ENCODE measurements around the gene TFB1M. TPM values are rescaled to one million over a fixed set of nuclear protein-coding genes. Genes with fewer than 3 reads are reported as not detected.

TFB1M gene
- total and polyA plus RNA-seq, 4 experiments from 2014 or later = 12.6 to 45.7 (median 29.1) TPM

DNA sequence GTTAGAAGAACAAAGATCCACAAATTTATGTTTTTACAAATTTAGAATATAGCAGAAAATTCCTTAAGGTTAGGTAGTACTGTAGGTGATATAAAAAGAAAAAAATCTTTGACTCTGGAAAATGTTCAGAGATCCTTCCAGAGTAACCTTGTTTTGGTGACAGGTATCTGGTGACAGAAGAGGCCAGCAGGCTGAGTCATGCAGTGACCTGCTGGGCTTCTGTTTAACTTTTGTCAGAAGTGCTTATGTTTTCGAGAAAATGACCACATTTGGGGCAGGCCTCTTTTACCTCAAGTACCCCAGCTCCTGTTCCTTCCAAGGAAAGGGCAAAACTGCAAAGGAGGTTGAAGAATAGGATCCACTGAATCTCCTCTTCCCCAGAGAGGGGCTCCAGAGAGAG, 60.9 kb downstream of the TFB1M start:
- Histone ChIP-seq H3K9me3 (ENCODE audit: control insufficient read depth in 1 of 2, low read length in 2 of 2) (no peaks in the 10 kb centered on the region), H3K27me3 (ENCODE audit: insufficient read depth, low read length) (no peaks in the 10 kb centered on the region), H3K27ac (ENCODE audit: low read depth, low read length) (no peak overlapping the region), H3K4me1 (ENCODE audit: insufficient read depth, low read length) (no peaks in the 10 kb centered on the region), H3K36me3 (ENCODE audit: insufficient read depth, low read length) (peaks cover 7% of the 10 kb centered on the region), H3K4me3 (ENCODE audit: low read length in 2 of 2) (no peak overlapping the region)
- Mint-ChIP-seq H3K4me1 (peaks cover 0 to 1% (median 0%) of the 10 kb centered on the region in 4 donors), H3K9me3 (no peaks in the 10 kb centered on the region), H3K27me3 (no peaks in the 10 kb centered on the region), H3K27ac (peak overlapping the region in 5 of 7 donors; percentile 35 to 78 (median 52)), H3K36me3 (peaks cover 41 to 64% of the 10 kb centered on the region in 2 donors), H3K4me3 (no peak overlapping the region)
- ChIA-PET CTCF (ENCODE audit: partially characterized antibody) (interaction anchor here (1.1 kb wide), 1 partner anchor 76 kb away, joined by 4 read pairs; no protein-coding TSS in a partner anchor), POLR2A (ENCODE audit: partially characterized antibody) (no interaction called here)
- DNase-seq = no peak
- intact Hi-C loops (cut with micrococcal nuclease) = no loop called here

DNA sequence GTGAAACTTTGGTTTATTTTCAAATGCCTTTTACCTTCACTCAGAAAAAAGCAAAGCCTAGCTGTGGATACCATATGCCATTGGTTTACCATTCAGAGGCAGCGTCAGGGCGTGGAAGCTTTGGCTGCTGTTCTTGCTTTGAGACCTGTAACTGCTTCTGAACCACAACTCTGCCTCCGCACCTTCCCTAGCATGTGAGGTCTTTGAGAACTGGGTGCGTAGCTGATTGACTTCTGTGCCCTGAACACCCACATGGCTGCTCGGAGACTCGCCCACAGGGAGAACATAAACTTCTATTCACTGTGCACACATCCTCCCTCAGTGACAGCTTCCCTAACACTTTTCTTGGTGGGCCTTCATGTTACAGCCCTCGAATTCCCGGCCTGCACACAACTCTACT, 61.7 kb downstream of the TFB1M start:
- CTCF ChIA-PET (ENCODE audit: partially characterized antibody) = interaction anchor here (1.1 kb wide), 1 partner anchor 75 kb away, joined by 4 read pairs; no protein-coding TSS in a partner anchor
- peaks cover 7% of the 10 kb centered on the region for H3K36me3 ChIP-seq (ENCODE audit: insufficient read depth, low read length)
- Mint-ChIP-seq H3K4me3 (no peak overlapping the region), H3K36me3 (peaks cover 36 to 56% of the 10 kb centered on the region in 2 donors), H3K27me3 (no peaks in the 10 kb centered on the region), H3K9me3 (no peaks in the 10 kb centered on the region), H3K27ac (peak overlapping the region in 5 of 7 donors; percentile 3 to 57 (median 10)), H3K4me1 (peaks cover 0 to 3% (median 0%) of the 10 kb centered on the region in 4 donors)
- no peaks in the 10 kb centered on the region for H3K27me3 ChIP-seq (ENCODE audit: insufficient read depth, low read length)
- no peak overlapping the region for H3K27ac ChIP-seq (ENCODE audit: low read depth, low read length)
- POLR2A ChIA-PET (ENCODE audit: partially characterized antibody) = no interaction called here
- intact Hi-C loops (cut with micrococcal nuclease) = no loop called here
- no peak for DNase-seq
- no peak overlapping the region for H3K4me3 ChIP-seq (ENCODE audit: low read length in 2 of 2)
- no peaks in the 10 kb centered on the region for H3K9me3 ChIP-seq (ENCODE audit: control insufficient read depth in 1 of 2, low read length in 2 of 2)
- no peaks in the 10 kb centered on the region for H3K4me1 ChIP-seq (ENCODE audit: insufficient read depth, low read length)

DNA sequence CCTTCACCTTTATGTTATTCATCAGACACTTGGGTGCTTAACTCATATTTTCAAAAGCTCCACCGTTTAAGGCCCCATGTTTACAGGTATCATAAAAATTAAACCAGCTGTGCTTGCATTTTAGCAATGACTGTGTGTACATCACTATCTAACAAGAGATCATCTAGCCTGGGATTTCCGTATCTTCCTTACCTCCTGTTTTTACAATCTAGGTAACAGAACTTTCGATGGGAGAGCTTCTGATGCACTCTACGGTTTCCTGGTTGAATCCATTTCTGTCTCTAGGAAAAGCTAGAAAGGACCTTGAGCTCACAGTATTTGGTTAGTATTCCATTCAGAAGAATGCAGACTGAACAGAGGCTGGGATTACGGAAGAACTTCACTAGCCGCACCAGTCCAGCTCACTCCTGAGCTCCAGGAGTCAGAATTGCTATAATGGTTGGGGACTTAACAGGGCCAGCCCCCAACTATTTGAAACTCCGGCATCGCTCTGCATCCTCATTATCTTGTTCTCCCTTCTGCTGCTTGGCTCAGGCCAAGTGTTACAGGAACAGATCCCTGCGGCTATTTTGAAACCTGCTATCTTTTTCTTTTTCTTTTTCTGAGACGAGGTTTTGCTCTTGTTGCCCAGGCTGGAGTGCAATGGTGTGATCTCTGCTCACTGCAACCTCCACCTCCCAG, 63.4 kb downstream of the TFB1M start:
- H3K4me1 ChIP-seq (ENCODE audit: insufficient read depth, low read length) = no peaks in the 10 kb centered on the region
- H3K4me1 Mint-ChIP-seq = peaks cover 0 to 3% (median 0%) of the 10 kb centered on the region in 4 donors
- H3K27ac ChIP-seq (ENCODE audit: low read depth, low read length) = no peak overlapping the region
- ChIA-PET POLR2A (ENCODE audit: partially characterized antibody) (no interaction called here), CTCF (ENCODE audit: partially characterized antibody) (interaction anchor here (0.5 to 3.1 kb wide), 5 partner anchors 11 to 322 kb away, joined by 3 to 23 read pairs (median 5); no protein-coding TSS in a partner anchor)
- no peaks in the 10 kb centered on the region for H3K27me3 Mint-ChIP-seq
- H3K36me3 Mint-ChIP-seq = peaks cover 28 to 40% of the 10 kb centered on the region in 2 donors
- H3K4me3 ChIP-seq (ENCODE audit: low read length in 2 of 2) = no peak overlapping the region
- peaks cover 7% of the 10 kb centered on the region for H3K36me3 ChIP-seq (ENCODE audit: insufficient read depth, low read length)
- no peak for DNase-seq
- H3K9me3 Mint-ChIP-seq = no peaks in the 10 kb centered on the region
- no peak overlapping the region for H3K4me3 Mint-ChIP-seq
- H3K27ac Mint-ChIP-seq = peak overlapping the region in 2 of 7 donors; percentile 38 to 71
- intact Hi-C loops (cut with micrococcal nuclease) = no loop called here
- H3K27me3 ChIP-seq (ENCODE audit: insufficient read depth, low read length) = no peaks in the 10 kb centered on the region
- no peaks in the 10 kb centered on the region for H3K9me3 ChIP-seq (ENCODE audit: control insufficient read depth in 1 of 2, low read length in 2 of 2)

DNA sequence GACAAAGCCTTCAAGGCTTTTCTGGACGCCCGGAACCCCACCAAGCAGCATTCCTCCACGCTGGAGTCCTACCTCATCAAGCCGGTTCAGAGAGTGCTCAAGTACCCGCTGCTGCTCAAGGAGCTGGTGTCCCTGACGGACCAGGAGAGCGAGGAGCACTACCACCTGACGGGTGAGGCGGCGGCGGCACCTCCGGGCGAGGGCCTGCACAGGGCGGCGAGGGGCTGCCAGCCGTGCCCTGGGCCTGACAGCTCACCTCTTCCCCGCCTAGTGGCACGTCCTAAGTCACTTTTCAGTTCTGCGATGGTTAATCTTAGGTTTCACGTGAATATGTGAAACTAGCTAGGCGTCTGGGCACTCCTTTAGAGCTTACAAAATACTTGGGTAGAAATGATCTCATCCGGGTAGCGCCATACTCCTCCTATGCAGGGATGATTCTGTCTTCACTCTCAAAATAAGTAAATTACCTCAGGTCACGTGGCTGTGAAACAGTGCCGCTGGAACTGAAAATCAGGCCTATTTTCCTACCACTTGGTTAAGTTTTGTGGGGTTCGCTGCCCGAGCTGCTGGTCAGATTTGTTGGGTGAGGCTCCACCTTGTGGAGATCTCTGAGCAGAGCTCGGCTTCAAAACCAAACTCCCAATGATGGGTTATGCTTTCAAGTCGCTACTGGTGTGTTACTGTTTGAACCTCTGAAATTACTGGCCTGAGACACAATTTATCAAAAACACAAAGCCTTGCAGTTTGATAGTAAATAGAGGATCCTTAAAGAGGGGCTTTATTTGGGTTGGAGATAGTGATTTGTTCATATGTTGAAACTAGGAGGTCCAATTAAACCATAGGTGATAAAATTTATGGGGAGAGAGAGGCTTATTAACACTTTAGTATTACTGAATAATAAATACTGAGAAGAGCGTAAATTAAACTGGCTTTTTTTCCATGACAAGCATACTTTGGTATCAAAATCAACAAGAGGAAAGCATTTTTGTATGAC, 66.0 kb downstream of the TFB1M start:
- POLR2A ChIA-PET (ENCODE audit: partially characterized antibody) = interaction anchor here (1.5 kb wide), 1 partner anchor 71 kb away, joined by 5 read pairs; no protein-coding TSS in a partner anchor
- Mint-ChIP-seq H3K4me1 (peaks cover 0 to 3% (median 0%) of the 10 kb centered on the region in 4 donors), H3K27me3 (no peaks in the 10 kb centered on the region), H3K27ac (peak overlapping the region in 3 of 7 donors; percentile 18 to 58 (median 42)), H3K9me3 (no peaks in the 10 kb centered on the region), H3K36me3 (peaks cover 10 to 17% of the 10 kb centered on the region in 2 donors), H3K4me3 (no peak overlapping the region)
- Histone ChIP-seq H3K27ac (ENCODE audit: low read depth, low read length) (no peak overlapping the region), H3K9me3 (ENCODE audit: control insufficient read depth in 1 of 2, low read length in 2 of 2) (no peaks in the 10 kb centered on the region), H3K4me1 (ENCODE audit: insufficient read depth, low read length) (no peaks in the 10 kb centered on the region), H3K36me3 (ENCODE audit: insufficient read depth, low read length) (no peaks in the 10 kb centered on the region), H3K27me3 (ENCODE audit: insufficient read depth, low read length) (no peaks in the 10 kb centered on the region), H3K4me3 (ENCODE audit: low read length in 2 of 2) (no peak overlapping the region)
- CTCF ChIA-PET (ENCODE audit: partially characterized antibody) = interaction anchor here (0.9 to 3.0 kb wide), 10 partner anchors 9 to 324 kb away, joined by 3 to 46 read pairs (median 4); no protein-coding TSS in a partner anchor
- intact Hi-C loops (cut with micrococcal nuclease) = loop anchor here (1.0 kb wide), 1 partner anchor 71 kb away; no protein-coding TSS in a partner anchor
- peak in 2 of 5 donors; percentile 2 to 3 for DNase-seq

DNA sequence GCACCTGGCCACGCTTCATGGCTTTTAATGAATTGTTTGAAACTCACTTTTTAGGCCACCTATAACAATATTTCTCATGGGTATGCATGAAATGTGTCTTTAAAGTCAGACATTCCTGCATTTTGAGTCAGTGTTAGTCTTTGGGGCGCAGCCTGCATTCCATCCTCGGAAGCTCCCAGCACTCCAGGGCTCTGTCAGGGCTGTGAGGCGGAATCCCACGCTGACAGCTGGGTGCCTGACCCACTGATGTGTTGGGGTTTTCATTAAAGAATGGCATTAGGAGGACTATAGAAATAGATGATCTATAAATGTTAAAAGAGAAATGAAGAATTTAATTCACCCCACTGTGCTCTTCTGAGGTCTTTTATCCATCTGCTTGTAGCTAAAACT, 66.7 kb downstream of the TFB1M start:
- Histone ChIP-seq H3K36me3 (ENCODE audit: insufficient read depth, low read length) (no peaks in the 10 kb centered on the region), H3K27me3 (ENCODE audit: insufficient read depth, low read length) (no peaks in the 10 kb centered on the region), H3K4me3 (ENCODE audit: low read length in 2 of 2) (no peak overlapping the region), H3K4me1 (ENCODE audit: insufficient read depth, low read length) (no peaks in the 10 kb centered on the region), H3K9me3 (ENCODE audit: control insufficient read depth in 1 of 2, low read length in 2 of 2) (no peaks in the 10 kb centered on the region), H3K27ac (ENCODE audit: low read depth, low read length) (no peak overlapping the region)
- intact Hi-C loops (cut with micrococcal nuclease) = loop anchor here (1.0 kb wide), 1 partner anchor 70 kb away; no protein-coding TSS in a partner anchor
- ChIA-PET CTCF (ENCODE audit: partially characterized antibody) (interaction anchor here (0.9 to 3.0 kb wide), 9 partner anchors 8 to 323 kb away, joined by 3 to 46 read pairs (median 4); no protein-coding TSS in a partner anchor), POLR2A (ENCODE audit: partially characterized antibody) (interaction anchor here (1.5 kb wide), 1 partner anchor 70 kb away, joined by 5 read pairs; no protein-coding TSS in a partner anchor)
- H3K36me3 Mint-ChIP-seq = peaks cover 8 to 10% of the 10 kb centered on the region in 2 donors
- no peaks in the 10 kb centered on the region for H3K9me3 Mint-ChIP-seq
- no peak overlapping the region for H3K4me3 Mint-ChIP-seq
- H3K27me3 Mint-ChIP-seq = no peaks in the 10 kb centered on the region
- H3K27ac Mint-ChIP-seq = no peak overlapping the region
- peaks cover 0 to 3% (median 0%) of the 10 kb centered on the region in 4 donors for H3K4me1 Mint-ChIP-seq
- DNase-seq = no peak

DNA sequence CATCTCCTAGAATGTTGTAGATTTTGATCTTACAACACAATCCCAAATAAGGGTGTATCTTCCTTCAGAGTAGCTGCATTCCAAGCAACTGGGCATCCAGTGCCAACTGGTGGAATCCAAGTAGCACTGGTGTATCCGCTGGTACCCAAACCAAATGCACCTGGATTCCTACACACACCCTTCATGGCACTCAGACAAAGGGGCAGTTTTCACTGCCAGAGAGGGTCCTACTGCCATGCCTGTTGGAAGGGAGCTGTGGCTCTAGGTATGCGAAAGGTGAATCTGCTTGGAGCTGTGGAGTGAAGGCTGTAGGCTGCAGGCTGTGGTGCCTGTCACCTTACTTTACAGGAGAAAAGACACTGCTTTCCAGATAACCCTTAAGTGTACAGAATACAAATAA, 67.5 kb downstream of the TFB1M start:
- POLR2A ChIA-PET (ENCODE audit: partially characterized antibody) = interaction anchor here (1.5 kb wide), 1 partner anchor 69 kb away, joined by 5 read pairs; no protein-coding TSS in a partner anchor
- no peak for DNase-seq
- H3K27ac Mint-ChIP-seq = no peak overlapping the region
- no peak overlapping the region for H3K27ac ChIP-seq (ENCODE audit: low read depth, low read length)
- H3K36me3 Mint-ChIP-seq = peaks cover 8% of the 10 kb centered on the region in 2 donors
- H3K27me3 ChIP-seq (ENCODE audit: insufficient read depth, low read length) = no peaks in the 10 kb centered on the region
- H3K9me3 Mint-ChIP-seq = peaks cover 0 to 5% (median 0%) of the 10 kb centered on the region in 8 donors
- H3K4me1 ChIP-seq (ENCODE audit: insufficient read depth, low read length) = no peaks in the 10 kb centered on the region
- H3K4me3 ChIP-seq (ENCODE audit: low read length in 2 of 2) = no peak overlapping the region
- H3K4me1 Mint-ChIP-seq = peaks cover 0 to 3% (median 0%) of the 10 kb centered on the region in 4 donors
- peaks cover 0 to 2% of the 10 kb centered on the region in 2 donors for H3K27me3 Mint-ChIP-seq
- H3K4me3 Mint-ChIP-seq = no peak overlapping the region
- no peaks in the 10 kb centered on the region for H3K9me3 ChIP-seq (ENCODE audit: control insufficient read depth in 1 of 2, low read length in 2 of 2)
- CTCF ChIA-PET (ENCODE audit: partially characterized antibody) = interaction anchor here (0.9 to 3.0 kb wide), 5 partner anchors 11 to 572 kb away, joined by 3 to 46 read pairs (median 3); no protein-coding TSS in a partner anchor
- intact Hi-C loops (cut with micrococcal nuclease) = no loop called here
- H3K36me3 ChIP-seq (ENCODE audit: insufficient read depth, low read length) = no peaks in the 10 kb centered on the region
